IMR-90 (cell line): ENCODE results near the gene EFNB2. TPM values are rescaled to one million over a fixed set of nuclear protein-coding genes. Genes with fewer than 3 reads are reported as not detected.
A peak's percentile ranks its signal among the peaks of the same experiment; 100 is the strongest.

Experiments used
- ATAC-seq: fragments of 200-7000 bp; cut with Tn5 transposase; 2 replicates; pipeline ENCODE4 v1.9.1; 2020; ENCODE audit warnings: low read depth, mild to moderate bottlenecking, moderate library complexity
- BruUV-seq: library from RNA; stranded (reverse); fragments of 400-500 nt; replicated peaks from 2 replicates; lab custom pipeline; 2021; lab: Mats Ljungman, UMichigan
- CTCF ChIA-PET: fragments of 300-600 bp; formaldehyde crosslinking; extraction: SDS; loops from one replicate; lab custom pipeline; 2021; ENCODE audit warnings: antibody characterized with exemption; lab: Yijun Ruan, JAX
- POLR2A ChIA-PET: fragments of 300-600 bp; sonication (Branson Sonifier 250); formaldehyde crosslinking; loops from one replicate; lab custom pipeline; 2022; ENCODE audit warnings: antibody characterized with exemption; ENCODE audit not compliant: unreplicated experiment; lab: Charles Lee
- DNase-seq: peaks from one replicate; pipeline ENCODE4 v3.0.0; 2013
- H2AFZ ChIP-seq: replicated peaks from 2 replicates; pipeline ENCODE3; 2013; ENCODE audit warnings: low read length, mild to moderate bottlenecking; ENCODE audit not compliant: poor library complexity
- H2AK5ac ChIP-seq: 2 replicates; pipeline ENCODE4 v1.6.1; 2013; ENCODE audit warnings: low read depth, low read length, inconsistent platforms
- H2AK9ac ChIP-seq: replicated peaks from 2 replicates; pipeline ENCODE3; 2013; ENCODE audit warnings: mild to moderate bottlenecking, low read depth, low read length, moderate library complexity; ENCODE audit not compliant: poor library complexity
- H2BK120ac ChIP-seq: 2 replicates; pipeline ENCODE4 v1.6.1; 2013; ENCODE audit warnings: low read depth, low read length, inconsistent platforms
- H2BK15ac ChIP-seq: 3 replicates; pipeline ENCODE4 v1.6.1; 2013; ENCODE audit warnings: low read depth, low read length, inconsistent platforms
- H2BK20ac ChIP-seq: 2 replicates; pipeline ENCODE4 v1.6.1; 2013; ENCODE audit warnings: low read depth, mild to moderate bottlenecking, inconsistent platforms, low read length, moderate library complexity
- H2BK5ac ChIP-seq: 2 replicates; pipeline ENCODE4 v1.6.1; 2013; ENCODE audit warnings: mild to moderate bottlenecking, low read depth, low read length, inconsistent platforms; ENCODE audit not compliant: poor library complexity, severe bottlenecking
- H3K14ac ChIP-seq: replicated peaks from 2 replicates; pipeline ENCODE4 v1.6.1; 2013; ENCODE audit warnings: low read depth, low read length, inconsistent platforms
- H3K18ac ChIP-seq: 2 replicates; pipeline ENCODE4 v1.6.1; 2013; ENCODE audit warnings: low read depth, low read length, control low read depth
- H3K23ac ChIP-seq: 2 replicates; pipeline ENCODE4 v1.6.1; 2013; ENCODE audit warnings: low read depth, low read length, inconsistent platforms
- H3K27ac ChIP-seq: 2 replicates; pipeline ENCODE4 v1.5.1; 2013; ENCODE audit warnings: mild to moderate bottlenecking, control low read depth, low read length; ENCODE audit not compliant: insufficient read depth
- H3K27me3 ChIP-seq: 2 replicates; pipeline ENCODE4 v1.6.1; 2013; ENCODE audit warnings: low read length; ENCODE audit not compliant: control insufficient read depth, insufficient read depth
- H3K36me3 ChIP-seq: 2 replicates; pipeline ENCODE4 v1.6.1; 2013; ENCODE audit warnings: low read length, mixed read lengths; ENCODE audit not compliant: control insufficient read depth, insufficient read depth
- H3K4ac ChIP-seq: 2 replicates; pipeline ENCODE4 v1.6.1; 2013; ENCODE audit warnings: low read depth, low read length, inconsistent platforms
- H3K4me1 ChIP-seq: 2 replicates; pipeline ENCODE4 v1.6.1; 2013; ENCODE audit warnings: low read length, mixed read lengths; ENCODE audit not compliant: control insufficient read depth, insufficient read depth
- H3K4me2 ChIP-seq: 2 replicates; pipeline ENCODE4 v1.6.1; 2013; ENCODE audit warnings: low read depth, mild to moderate bottlenecking, control low read depth, low read length, moderate library complexity
- H3K4me3 ChIP-seq: 2 replicates; pipeline ENCODE4 v1.5.1; 2013; ENCODE audit warnings: low read depth, mild to moderate bottlenecking, control low read depth, low read length, moderate library complexity; ENCODE audit not compliant: insufficient read depth
- H3K56ac ChIP-seq: 2 replicates; pipeline ENCODE4 v1.6.1; 2013; ENCODE audit warnings: low read length, inconsistent platforms; ENCODE audit not compliant: insufficient read depth; ENCODE audit errors: extremely low read depth
- H3K79me1 ChIP-seq, 2 experiments: 2 replicates each; pipeline ENCODE4 v1.6.1; 2013; ENCODE audit warnings: low read length in 2 of 2, inconsistent platforms in 1 of 2, low read depth in 1 of 2
- H3K9ac ChIP-seq: 2 replicates; pipeline ENCODE4 v1.6.1; 2013; ENCODE audit warnings: low read depth, low read length, control low read depth
- H3K9me1 ChIP-seq: 2 replicates; pipeline ENCODE4 v1.6.1; 2013; ENCODE audit warnings: low read length, inconsistent platforms; ENCODE audit not compliant: insufficient read depth
- H3K9me3 ChIP-seq: 2 replicates; pipeline ENCODE4 v1.6.1; 2013; ENCODE audit warnings: low read length; ENCODE audit not compliant: control insufficient read depth, insufficient read depth
- H4K20me1 ChIP-seq: 2 replicates; pipeline ENCODE4 v1.6.1; 2013; ENCODE audit warnings: low read length, inconsistent platforms; ENCODE audit not compliant: insufficient read depth
- H4K5ac ChIP-seq: 2 replicates; pipeline ENCODE4 v1.6.1; 2013; ENCODE audit warnings: mild to moderate bottlenecking, low read depth, low read length, control low read depth
- H4K8ac ChIP-seq, 2 experiments: 2 replicates each; pipeline ENCODE4 v1.6.1; 2013; ENCODE audit warnings: low read depth in 2 of 2, low read length in 2 of 2, control low read depth in 1 of 2, inconsistent platforms in 1 of 2
- H4K91ac ChIP-seq: 2 replicates; pipeline ENCODE4 v1.6.1; 2013; ENCODE audit warnings: low read depth, low read length, inconsistent platforms; ENCODE audit not compliant: insufficient read depth
- BHLHE40 ChIP-seq: fragments of 150-350 bp; IDR thresholded peaks from 2 replicates; pipeline ENCODE4 v1.6.1; 2016; ENCODE audit warnings: mild to moderate bottlenecking, low read depth, low read length
- POLR2A ChIP-seq: IDR thresholded peaks from 2 replicates; pipeline ENCODE4 v1.6.1; 2012; ENCODE audit warnings: mild to moderate bottlenecking, low read depth, low read length
- WGBS, 2 experiments: methylation state at CpG; one replicate each; pipeline versions ENCODE4 v1.1.5 to v1.1.7; 2013; ENCODE audit warnings: missing lambda C conversion rate in 2 of 2; ENCODE audit not compliant: insufficient read length in 1 of 2; ENCODE audit errors: extremely low coverage in 2 of 2; 5-methylcytosine and 5-hydroxymethylcytosine counted together
- dilution Hi-C: fragments of 300-500 bp; cut with HindIII; formaldehyde crosslinking; loops from one replicate; pipeline ENCODE4 v1.14.3; 2018; ENCODE audit warnings: low sequenced_read_pairs; ENCODE audit not compliant: unreplicated experiment
- in situ Hi-C: fragments of 300-500 bp; cut with MboI; formaldehyde crosslinking; loops from 3 replicates; pipeline ENCODE4 v1.14.3; 2019; ENCODE audit warnings: low sequenced_read_pairs, inconsistent platforms, mixed read lengths
- intact Hi-C: fragments of 100-400 bp; cut with micrococcal nuclease; formaldehyde crosslinking; loops from 2 replicates; pipeline ENCODE4 v1.10.0; 2022
- polyA plus RNA-seq, 3 experiments: library from polyadenylated mRNA; depleted of rRNA; stranded (reverse); fragments of >200 nt; gene quantifications; 2 replicates each; pipeline ENCODE4 v1.2.3, GENCODE V29; 2012; ENCODE audit warnings: low replicate concordance in 1 of 3
- total RNA-seq: library from RNA; depleted of rRNA; stranded (reverse); fragments of >200 nt; gene quantifications from 2 replicates; pipeline ENCODE4 v1.2.3, GENCODE V29; 2012

EFNB2 gene
- total and polyA plus RNA-seq, 2 of the 4 experiments (the other 2 are of a cell fraction): 5.4 to 6.0 TPM

GRCh38 chr13:106515635-106516254, 19.7 kb downstream of the EFNB2 start:
- no peak overlapping the region for H2AK9ac ChIP-seq
- no peak overlapping the region for H3K23ac ChIP-seq
- ChIA-PET CTCF (no interaction called here), POLR2A (no interaction called here)
- H4K8ac ChIP-seq: no peak overlapping the region
- H4K20me1 ChIP-seq: no peaks in the 10 kb centered on the region
- no peak overlapping the region for H3K27ac ChIP-seq
- no peak overlapping the region for H2AK5ac ChIP-seq
- dilution Hi-C loops: no loop called here
- peaks cover 7% of the 10 kb centered on the region; the same call in 1 of the 2 replicates for H3K9me1 ChIP-seq
- no peak overlapping the region for H2AFZ ChIP-seq
- no TSS peak for BruUV-seq
- H3K9ac ChIP-seq: no peak overlapping the region
- H3K36me3 ChIP-seq: no peaks in the 10 kb centered on the region
- H3K56ac ChIP-seq: no peak overlapping the region
- ATAC-seq (no peak), DNase-seq (no peak)
- H2BK20ac ChIP-seq: no peak overlapping the region
- H2BK120ac ChIP-seq: peak overlapping the region; percentile 22; the same call in 1 of the 2 replicates
- H3K18ac ChIP-seq: no peak overlapping the region
- no peak overlapping the region for H3K4me2 ChIP-seq
- H3K4me3 ChIP-seq: no peak overlapping the region
- H2BK15ac ChIP-seq: no peak overlapping the region
- no peak overlapping the region for H4K91ac ChIP-seq
- no peaks in the 10 kb centered on the region for H3K9me3 ChIP-seq
- no peaks in the 10 kb centered on the region for H3K27me3 ChIP-seq
- peaks cover 14 to 43% of the 10 kb centered on the region in 2 experiments; a peak in 3 of 4 replicates for H3K79me1 ChIP-seq
- WGBS, 2 experiments: no CpG with 5 or more reads among the region's 5 CpGs
- no peak overlapping the region for H3K14ac ChIP-seq
- H3K4ac ChIP-seq: 0 out of 2 replicates have a peak overlapping the region, but pooled peaks have one; percentile 8
- intact Hi-C loops: no loop called here
- in situ Hi-C loops: loop anchor here (25.0 kb wide), 1 partner anchor 428 kb away; no protein-coding TSS in a partner anchor
- no peak for TF ChIP-seq BHLHE40
- TF ChIP-seq POLR2A: no peak
- no peak overlapping the region for H4K5ac ChIP-seq
- H3K4me1 ChIP-seq: peaks cover 5% of the 10 kb centered on the region
- no peak overlapping the region for H2BK5ac ChIP-seq
